Mesodermal cell (in vitro differentiated cells): ENCODE measurements around the gene PLPPR4.
"Not testable (repeated sequence)": the region's sequence is repeated elsewhere in the genome, so short reads cannot be mapped to it uniquely, and the experiment has no call there.

Experiments
- H3K27ac ChIP-seq: 2 replicates; pipeline ENCODE4 v1.7.0; 2013; ENCODE audit warnings: mild to moderate bottlenecking, low read depth, low read length, moderate library complexity; ENCODE audit not compliant: severe bottlenecking
- H3K36me3 ChIP-seq: 2 replicates; pipeline ENCODE4 v1.7.1; 2013; ENCODE audit warnings: mild to moderate bottlenecking, low read length, moderate library complexity; ENCODE audit not compliant: control insufficient read depth, insufficient read depth
- H3K4me1 ChIP-seq: one replicate; pipeline ENCODE4 v1.7.1; 2013; ENCODE audit warnings: mild to moderate bottlenecking, low read length; ENCODE audit not compliant: insufficient read depth, control insufficient read depth, poor library complexity, severe bottlenecking
- H3K4me3 ChIP-seq: 2 replicates; pipeline ENCODE4 v1.7.0; 2013; ENCODE audit warnings: low read length, control low read depth, mild to moderate bottlenecking; ENCODE audit not compliant: insufficient read depth, poor library complexity, severe bottlenecking; ENCODE audit errors: extremely low read depth
- H3K9me3 ChIP-seq: 2 replicates; pipeline ENCODE4 v1.7.1; 2013; ENCODE audit warnings: mild to moderate bottlenecking, low read length, moderate library complexity; ENCODE audit not compliant: control insufficient read depth
- WGBS, 2 experiments: methylation state at CpG; one replicate each; pipeline ENCODE4 v1.1.5; 2013; ENCODE audit warnings: missing lambda C conversion rate in 2 of 2; ENCODE audit not compliant: insufficient coverage in 2 of 2; 5-methylcytosine and 5-hydroxymethylcytosine counted together

The PLPPR4 gene

DNA sequence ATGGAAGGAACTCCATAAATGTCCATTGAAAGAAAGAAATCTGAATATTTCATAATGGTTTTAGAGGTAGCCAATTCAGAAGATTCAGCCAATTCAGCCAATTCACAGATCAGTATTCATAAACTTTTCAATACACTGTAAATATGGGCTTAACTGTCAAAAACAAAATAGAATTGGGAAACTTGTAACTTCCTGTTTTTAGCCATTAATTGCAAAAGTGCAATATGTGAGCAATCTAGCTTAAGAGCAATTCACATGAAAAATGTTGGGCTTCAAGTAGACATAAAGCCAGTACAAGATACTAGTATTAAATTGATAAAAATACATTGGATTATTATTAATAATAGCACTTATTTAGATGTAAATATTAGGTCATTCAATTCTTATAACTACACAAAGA, 27.5 kb upstream of the PLPPR4 start:
- Histone ChIP-seq H3K4me3 (no peak overlapping the region), H3K27ac (no peak overlapping the region), H3K4me1 (no peaks in the 10 kb centered on the region), H3K36me3 (no peaks in the 10 kb centered on the region), H3K9me3 (no peaks in the 10 kb centered on the region)

DNA sequence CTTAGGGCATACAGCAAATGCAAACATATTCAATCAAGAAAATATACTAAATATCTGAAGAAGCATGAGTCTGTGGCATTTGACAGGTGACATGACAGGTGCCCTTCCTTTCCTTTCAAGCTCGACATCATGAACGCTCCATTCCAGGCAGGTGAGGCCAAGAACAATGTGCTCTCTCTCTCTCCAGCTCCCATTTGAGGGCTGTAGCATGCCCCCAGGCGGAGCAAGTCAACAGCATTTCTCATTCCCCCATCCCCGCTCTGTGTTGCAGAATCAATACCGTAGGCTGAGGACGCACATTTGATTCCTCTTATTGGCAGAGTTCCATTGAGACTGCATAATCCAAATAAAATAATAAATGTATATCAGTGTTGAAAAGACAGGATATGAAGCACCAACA, 24.6 kb upstream of the PLPPR4 start:
- Histone ChIP-seq H3K4me1 (no peaks in the 10 kb centered on the region), H3K9me3 (no peaks in the 10 kb centered on the region), H3K4me3 (no peak overlapping the region), H3K36me3 (no peaks in the 10 kb centered on the region), H3K27ac (no peak overlapping the region)
- 68 to 96% methylated on average over 2 to 3 of the region's 6 CpGs for WGBS, 2 experiments

DNA sequence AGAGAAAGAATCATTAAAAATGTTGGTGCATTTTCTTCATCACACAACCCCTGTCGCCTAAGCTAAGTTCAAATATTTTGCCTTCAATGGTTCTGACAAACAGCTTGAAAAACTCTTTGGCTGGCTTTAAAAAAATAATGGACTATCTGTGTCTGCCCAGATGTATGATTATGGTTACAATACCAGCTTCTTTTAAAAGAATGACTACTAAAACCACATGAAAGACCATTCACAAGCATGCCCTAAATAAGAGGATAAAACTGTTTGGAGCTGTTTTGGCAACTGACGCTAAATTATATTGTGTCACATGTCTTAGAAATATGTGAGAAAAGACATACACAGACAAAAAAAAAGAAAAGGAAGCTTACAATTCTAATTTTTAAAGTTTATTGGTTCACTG, 23.7 kb upstream of the PLPPR4 start:
- no CpG with 5 or more reads among the region's 2 CpGs for whole genome bisulfite sequencing, 2 experiments
- H3K36me3 ChIP-seq = no peaks in the 10 kb centered on the region

DNA sequence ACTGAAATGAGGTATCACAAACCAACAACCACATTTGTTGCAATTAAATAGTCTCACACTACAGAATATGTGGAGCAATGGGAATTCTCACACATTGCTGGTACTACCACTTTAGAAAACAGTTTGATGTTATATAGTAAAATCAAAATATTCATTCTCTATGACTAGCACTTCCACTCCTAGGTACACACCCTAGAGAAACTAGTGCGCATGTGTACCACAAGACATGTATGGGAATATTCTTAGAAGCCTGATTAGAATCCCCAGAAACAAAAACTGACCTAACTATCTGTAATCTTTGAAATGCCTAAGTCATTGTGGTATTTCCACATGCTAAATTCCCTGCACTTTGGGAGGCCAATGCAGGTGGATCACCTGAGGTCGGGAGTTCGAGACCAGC, 18.1 kb upstream of the PLPPR4 start:
- H3K27ac ChIP-seq = no peak overlapping the region
- no peak overlapping the region for H3K4me3 ChIP-seq
- no peaks in the 10 kb centered on the region for H3K9me3 ChIP-seq
- no peaks in the 10 kb centered on the region for H3K36me3 ChIP-seq
- no peaks in the 10 kb centered on the region for H3K4me1 ChIP-seq
- no CpG with 5 or more reads among the region's 3 CpGs for WGBS, 2 experiments

More for the DNA sequence above, 23.7 kb upstream of the PLPPR4 start:
- Histone ChIP-seq H3K9me3 (no peaks in the 10 kb centered on the region), H3K4me1 (no peaks in the 10 kb centered on the region), H3K27ac (no peak overlapping the region), H3K4me3 (no peak overlapping the region)

DNA sequence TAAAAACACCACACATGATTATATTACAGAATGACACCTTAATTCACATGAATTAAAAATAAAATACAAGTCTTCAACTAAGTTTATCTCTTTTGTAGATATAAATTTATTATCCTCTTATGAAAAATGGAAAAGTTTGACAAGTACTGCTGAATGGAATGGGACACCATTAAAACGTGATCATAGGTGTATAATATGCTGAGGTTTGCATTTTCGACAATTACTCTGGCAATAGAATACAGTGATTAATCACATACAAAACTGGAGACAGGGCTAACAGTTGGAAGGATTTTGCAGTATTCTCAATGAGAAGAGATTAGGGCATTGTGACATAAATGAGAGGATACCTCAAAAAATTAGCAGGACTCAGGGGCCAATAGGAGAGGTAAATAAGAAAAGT, 17.1 kb upstream of the PLPPR4 start:
- Histone ChIP-seq H3K9me3 (no peaks in the 10 kb centered on the region), H3K4me3 (no peak overlapping the region)
- WGBS, 2 experiments = 83% methylated on average over 1 of the region's 2 CpGs; no CpG with 5 or more reads in 1 of the 2 experiments

DNA sequence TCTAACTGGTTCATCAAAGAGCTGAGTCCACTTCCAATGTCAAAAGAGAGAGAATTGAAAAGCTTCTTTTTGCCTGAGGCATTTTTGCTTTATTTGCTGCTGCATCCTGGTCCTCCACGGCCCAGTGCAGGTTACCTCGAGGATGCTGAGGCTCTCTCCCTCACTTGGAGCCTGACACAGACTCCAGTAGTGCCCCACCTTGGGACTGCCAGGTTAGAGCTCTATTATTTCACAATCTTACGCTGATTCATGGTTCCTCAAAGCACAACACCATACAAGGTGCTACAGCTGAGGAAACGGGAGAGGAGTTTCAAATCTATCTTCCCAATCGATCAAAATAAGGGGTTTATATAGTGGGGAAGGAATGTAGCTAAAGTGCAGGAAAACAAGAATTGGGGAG, 13.6 kb upstream of the PLPPR4 start:
- H3K27ac ChIP-seq = no peak overlapping the region
- H3K9me3 ChIP-seq = no peaks in the 10 kb centered on the region
- WGBS, 2 experiments = 68 to 96% methylated on average over 2 to 3 of the region's 5 CpGs
- H3K4me1 ChIP-seq = no peaks in the 10 kb centered on the region
- no peak overlapping the region for H3K4me3 ChIP-seq
- H3K36me3 ChIP-seq = no peaks in the 10 kb centered on the region

More for the DNA sequence above, 17.1 kb upstream of the PLPPR4 start:
- H3K36me3 ChIP-seq = no peaks in the 10 kb centered on the region
- H3K27ac ChIP-seq = no peak overlapping the region
- no peaks in the 10 kb centered on the region for H3K4me1 ChIP-seq

DNA sequence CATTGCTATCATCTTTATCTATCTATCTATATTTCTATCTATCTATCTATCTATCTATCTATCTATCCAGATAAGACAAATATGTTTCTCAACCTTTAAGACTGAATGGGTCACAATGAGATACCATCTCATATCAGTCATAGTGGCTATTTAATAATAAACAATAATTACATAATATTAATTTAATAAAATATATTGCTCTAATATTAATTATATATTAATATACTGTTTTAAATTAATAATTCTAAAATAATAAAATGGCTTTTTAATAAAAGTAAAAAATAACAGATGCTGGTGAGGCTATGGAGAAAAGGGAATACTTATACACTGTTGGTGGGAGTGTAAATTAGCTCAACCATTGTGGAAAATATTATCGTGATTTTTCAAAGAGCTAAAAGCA, 13.0 kb upstream of the PLPPR4 start:
- Histone ChIP-seq H3K4me1 (no peaks in the 10 kb centered on the region), H3K9me3 (no peaks in the 10 kb centered on the region), H3K36me3 (no peaks in the 10 kb centered on the region), H3K27ac (no peak overlapping the region), H3K4me3 (no peak overlapping the region)
- WGBS, 2 experiments = no CpG with 5 or more reads among the region's 1 CpG

DNA sequence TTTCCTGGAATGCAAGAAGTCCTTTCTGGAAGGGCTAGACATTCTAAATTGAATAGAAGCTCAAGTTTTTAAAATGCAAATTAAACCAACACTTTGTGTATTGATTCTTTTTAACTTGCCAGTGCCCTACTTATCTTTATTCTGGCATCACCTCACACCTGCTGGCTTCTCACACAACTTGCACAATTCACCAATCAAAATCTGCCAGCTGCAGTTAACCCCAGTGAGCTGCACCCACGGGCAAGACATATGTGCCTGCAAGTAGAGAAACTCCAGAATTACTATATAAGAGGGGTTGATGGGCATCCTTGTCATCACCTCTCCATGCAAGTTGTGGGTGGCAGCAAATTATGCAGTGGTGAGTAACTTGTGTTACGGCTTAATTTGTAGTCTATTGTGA, 11.7 kb upstream of the PLPPR4 start:
- Histone ChIP-seq H3K9me3 (no peaks in the 10 kb centered on the region), H3K4me3 (no peak overlapping the region), H3K27ac (no peak overlapping the region), H3K4me1 (no peaks in the 10 kb centered on the region), H3K36me3 (no peaks in the 10 kb centered on the region)
- no CpG with 5 or more reads among the region's 2 CpGs for WGBS, 2 experiments

DNA sequence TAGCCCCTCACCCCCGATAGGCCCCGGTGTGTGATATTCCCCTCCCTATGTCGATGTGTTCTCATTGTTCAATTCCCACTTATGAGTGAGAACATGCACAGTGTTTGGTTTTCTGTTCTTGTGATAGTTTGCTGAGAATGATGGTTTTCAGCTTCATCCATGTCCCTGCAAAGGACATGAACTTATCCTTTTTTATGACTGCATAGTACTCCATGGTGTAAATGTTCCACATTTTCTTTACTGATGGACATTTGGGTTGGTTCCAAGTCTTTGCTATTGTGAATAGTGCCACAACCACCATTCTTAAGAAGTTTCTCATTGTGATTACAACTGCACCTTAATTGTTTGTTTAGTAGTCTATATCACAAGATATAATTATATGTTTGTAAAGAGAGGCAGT, 3.9 kb upstream of the PLPPR4 start:
- H3K9me3 ChIP-seq, H3K27ac ChIP-seq, H3K4me1 ChIP-seq, H3K4me3 ChIP-seq, H3K36me3 ChIP-seq: not testable (repeated sequence)
- 100% methylated on average over 3 of the region's 3 CpGs; no CpG with 5 or more reads in 1 of the 2 experiments for WGBS, 2 experiments

DNA sequence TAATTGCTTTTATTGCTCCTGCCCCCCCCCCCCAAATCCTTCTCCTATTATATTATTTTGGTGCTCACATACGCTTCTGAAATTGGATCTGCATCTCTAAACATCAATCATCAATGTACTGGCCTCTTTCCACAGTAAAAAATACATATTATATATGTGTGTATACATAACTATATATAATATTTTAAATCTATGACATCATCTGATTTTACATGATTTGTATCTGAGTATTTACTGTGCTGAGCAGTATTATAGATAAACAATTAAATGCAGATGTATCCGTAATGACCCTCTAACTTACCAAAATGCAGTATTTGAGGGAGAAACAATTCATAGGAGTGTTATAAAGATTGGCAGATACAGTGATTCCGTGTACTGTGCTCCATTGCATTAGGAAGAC, 832 bp downstream of the PLPPR4 start:
- Histone ChIP-seq H3K36me3 (no peaks in the 10 kb centered on the region), H3K27ac (no peak overlapping the region), H3K4me3 (no peak overlapping the region), H3K9me3 (no peaks in the 10 kb centered on the region), H3K4me1 (no peaks in the 10 kb centered on the region)
- 67 to 100% methylated on average over 1 of the region's 3 CpGs for WGBS, 2 experiments

DNA sequence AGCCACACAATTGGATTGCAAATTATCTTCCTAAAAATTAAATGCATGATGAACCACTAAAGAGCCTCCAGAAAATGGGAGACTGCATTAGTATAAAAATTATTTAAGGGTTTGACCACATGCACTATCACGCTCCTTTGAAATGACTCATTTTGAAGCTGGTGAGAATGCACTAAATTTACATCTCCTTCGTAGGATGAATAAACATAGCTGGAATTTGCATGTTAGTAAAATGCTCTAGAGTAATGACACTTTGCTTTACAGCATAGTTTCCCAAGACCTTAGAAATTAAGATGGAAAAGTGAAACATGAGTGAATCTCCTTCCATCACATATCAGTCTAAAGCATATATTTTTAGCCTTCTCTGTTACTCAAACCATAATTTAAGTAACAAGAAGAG, 2.4 kb downstream of the PLPPR4 start:
- WGBS, 2 experiments = 80% methylated on average over 1 of the region's 2 CpGs; no CpG with 5 or more reads in 1 of the 2 experiments
- no peak overlapping the region for H3K27ac ChIP-seq

DNA sequence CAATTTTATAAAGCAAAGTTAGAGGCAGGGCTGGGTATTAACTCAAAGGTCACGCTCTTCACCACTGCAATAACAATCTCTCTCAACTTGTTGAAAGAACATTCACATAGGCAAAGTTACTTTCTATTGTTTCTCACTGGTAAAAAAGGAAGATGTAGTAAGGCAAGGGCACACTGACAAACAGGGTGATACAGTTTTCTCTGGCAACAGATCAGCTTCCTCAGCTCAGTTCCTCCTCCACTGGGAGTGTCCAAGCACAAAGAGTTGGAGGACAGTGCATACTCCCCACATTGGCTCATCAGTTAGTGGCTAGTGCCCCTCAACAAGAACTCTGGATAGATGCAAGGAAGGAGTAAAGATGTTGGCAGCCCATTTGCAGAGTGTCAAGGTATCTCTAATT, 3.7 kb downstream of the PLPPR4 start:
- Histone ChIP-seq H3K36me3 (no peaks in the 10 kb centered on the region), H3K4me3 (no peak overlapping the region), H3K27ac (no peak overlapping the region), H3K9me3 (no peaks in the 10 kb centered on the region), H3K4me1 (no peaks in the 10 kb centered on the region)
- WGBS, 2 experiments = 100% methylated on average over 1 of the region's 1 CpG; no CpG with 5 or more reads in 1 of the 2 experiments

More for the DNA sequence above, 2.4 kb downstream of the PLPPR4 start:
- no peak overlapping the region for H3K4me3 ChIP-seq
- no peaks in the 10 kb centered on the region for H3K36me3 ChIP-seq
- H3K4me1 ChIP-seq = no peaks in the 10 kb centered on the region
- no peaks in the 10 kb centered on the region for H3K9me3 ChIP-seq
